GM21423 (cell line): ENCODE results near the gene CNPPD1.

ENCODE experiments used
- ATAC-seq: cut with Tn5 transposase; IDR thresholded peaks from one replicate; pipeline ENCODE4 v1.9.1; 2021; ENCODE audit warnings: mild to moderate bottlenecking, moderate library complexity; ENCODE audit not compliant: unreplicated experiment

The CNPPD1 gene

DNA sequence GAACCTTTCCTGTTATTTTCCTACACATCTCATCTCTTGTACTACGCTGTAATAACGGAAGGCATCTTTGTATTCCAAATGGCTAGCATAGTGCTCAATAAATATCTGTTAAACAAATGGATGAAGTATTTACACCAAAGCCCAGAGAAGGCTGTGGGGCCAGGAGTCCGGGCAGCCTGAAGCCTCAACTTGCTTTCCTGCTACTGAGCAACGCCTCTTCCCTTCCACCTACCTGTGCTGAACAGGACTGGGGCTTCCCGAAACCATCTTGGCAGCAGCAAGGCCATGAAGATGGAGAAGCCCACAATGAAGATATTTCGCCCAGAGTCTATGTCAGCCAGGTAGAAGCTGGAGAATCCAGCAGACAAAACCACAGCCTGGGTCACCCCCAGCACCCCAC, 13.6 kb downstream of the CNPPD1 start:
- ATAC-seq: no peak

GRCh38 chr2:219161097-219161496, 15.6 kb downstream of the CNPPD1 start:
- ATAC-seq: no peak

- ATAC-seq: peak; percentile 84
Observed at GRCh38 chr2:219160186-219161017, 16.3 kb downstream of the CNPPD1 start, which contains the start of gene NHEJ1. Gene NHEJ1, minus strand, starts transcription at chr2:219160815. Its CDS starts 2,453 bp downstream, at chr2:219158362.

GRCh38 chr2:219159771-219160185, 16.9 kb downstream of the CNPPD1 start:
- no peak for ATAC-seq

DNA sequence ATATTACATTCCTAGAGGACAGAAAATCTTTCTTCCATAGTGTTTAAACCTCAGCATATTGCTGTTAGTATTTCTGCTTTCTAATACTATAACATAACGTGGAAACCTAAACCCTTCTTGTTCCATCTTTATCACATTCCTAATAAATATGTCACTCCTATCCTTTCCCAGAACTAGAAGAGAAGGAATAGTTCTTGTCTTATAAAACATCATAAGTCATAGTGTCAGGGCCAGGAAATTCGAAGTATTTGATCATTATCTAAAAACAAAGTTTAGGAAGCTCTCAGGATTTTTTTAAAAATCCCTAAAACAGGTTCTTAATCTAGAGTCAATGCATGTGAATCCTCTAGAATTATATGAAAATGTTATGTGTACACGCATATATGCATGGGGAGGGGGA, 18.1 kb downstream of the CNPPD1 start:
- no peak for ATAC-seq

DNA sequence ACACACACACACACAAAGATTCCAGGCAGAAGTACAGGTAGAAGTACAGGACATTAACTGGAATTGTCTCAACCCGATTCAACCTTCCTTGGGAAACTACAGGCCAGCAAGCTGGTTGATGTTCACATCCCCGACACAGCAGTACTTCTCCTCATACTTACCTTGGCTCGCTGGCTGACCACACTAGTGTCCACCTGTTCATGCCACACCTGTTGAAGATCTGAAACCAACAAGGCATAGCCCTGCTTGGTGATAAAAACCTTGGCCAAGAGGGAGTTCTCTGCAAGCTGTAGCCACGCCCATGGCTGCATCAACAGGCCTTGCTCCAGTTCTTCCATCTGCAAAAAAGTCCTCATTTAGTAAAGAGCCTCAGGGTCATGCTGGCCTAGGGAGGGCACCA, 18.7 kb downstream of the CNPPD1 start:
- no peak for ATAC-seq

GRCh38 chr2:219157396-219157795, 19.3 kb downstream of the CNPPD1 start:
- no peak for ATAC-seq

- no peak for ATAC-seq
Observed at GRCh38 chr2:219155054-219155644, 21.6 kb downstream of the CNPPD1 start.

DNA sequence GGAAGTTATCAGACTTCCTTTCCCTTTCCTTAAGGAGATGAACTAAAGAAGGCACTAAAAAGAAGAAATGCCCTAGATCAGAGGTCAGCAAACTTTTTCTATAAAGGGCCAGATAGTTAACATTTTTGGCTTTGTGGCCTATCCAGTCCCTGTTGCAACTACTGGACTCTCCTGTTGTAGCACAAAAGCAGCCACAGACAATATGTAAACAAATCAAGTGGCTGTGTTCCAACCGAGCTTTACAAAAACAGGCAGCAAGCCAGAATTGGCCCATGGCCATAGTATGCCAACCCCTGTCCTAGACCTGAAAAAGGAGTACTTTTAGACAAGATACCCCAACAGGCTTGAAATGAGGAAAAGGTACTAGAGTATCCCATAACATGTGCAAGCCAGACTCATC, 27.1 kb downstream of the CNPPD1 start:
- no peak for ATAC-seq

GRCh38 chr2:219142329-219142728, 34.4 kb downstream of the CNPPD1 start:
- ATAC-seq: no peak

DNA sequence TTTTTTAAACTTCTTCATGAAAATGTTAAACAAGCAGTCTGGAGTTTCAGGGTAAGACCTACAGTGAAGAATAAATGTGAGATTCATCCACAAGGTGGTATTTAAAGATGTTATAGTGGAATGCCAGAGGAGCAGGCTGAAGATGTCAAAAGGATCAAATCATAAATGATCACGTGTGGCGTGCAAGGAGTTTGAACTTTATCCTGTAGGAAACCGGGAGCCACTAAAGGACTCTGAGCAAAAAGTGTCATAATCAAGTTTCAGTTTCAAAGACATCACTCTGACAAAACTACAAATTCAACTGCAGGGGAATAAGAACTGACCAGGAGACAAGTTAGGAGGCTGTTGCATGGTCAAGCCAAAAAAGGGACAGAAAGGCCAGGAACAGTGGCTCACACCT, 36.0 kb downstream of the CNPPD1 start:
- no peak for ATAC-seq

DNA sequence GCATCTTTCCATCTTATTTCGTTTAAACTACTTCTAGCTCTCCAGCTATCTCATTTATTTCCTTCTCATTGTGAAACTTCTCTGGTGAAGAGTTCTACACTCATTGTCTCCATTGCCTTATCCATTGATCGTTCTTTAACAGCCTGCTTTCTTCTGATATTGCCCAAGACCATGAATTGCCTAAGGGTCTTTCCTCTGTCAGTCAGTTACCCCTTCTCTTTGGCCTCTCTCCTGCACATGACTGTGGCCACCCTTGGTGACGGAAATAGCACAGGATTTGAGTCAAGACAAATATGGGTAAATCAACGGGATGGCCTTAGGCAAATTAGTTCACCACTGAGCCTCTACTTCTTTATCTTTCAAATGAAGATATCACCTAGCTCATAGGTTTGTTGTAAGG, 42.7 kb downstream of the CNPPD1 start:
- ATAC-seq: no peak

- no peak for ATAC-seq
Observed at GRCh38 chr2:219131744-219132143, 45.0 kb downstream of the CNPPD1 start.

DNA sequence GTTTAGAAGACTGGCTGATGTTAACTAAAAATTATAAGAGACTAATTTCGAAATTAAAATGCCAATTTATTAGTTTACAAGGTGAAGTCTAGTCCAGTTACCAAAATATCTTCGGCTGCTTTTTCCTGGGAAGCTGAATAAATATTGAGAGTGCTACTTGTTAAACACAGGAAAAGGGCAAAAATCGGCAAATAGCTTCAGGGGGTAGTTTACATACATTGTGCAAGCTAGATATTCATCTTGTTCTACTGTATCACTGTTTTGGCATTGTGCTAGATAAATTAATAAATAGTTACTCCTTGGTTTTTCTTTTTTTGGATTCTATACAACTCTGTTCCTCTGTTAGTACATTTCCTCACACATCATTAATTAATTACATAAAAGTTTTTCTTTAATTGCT, 45.4 kb downstream of the CNPPD1 start:
- no peak for ATAC-seq

- ATAC-seq: no peak
Observed at GRCh38 chr2:219129589-219129988, 47.1 kb downstream of the CNPPD1 start.

DNA sequence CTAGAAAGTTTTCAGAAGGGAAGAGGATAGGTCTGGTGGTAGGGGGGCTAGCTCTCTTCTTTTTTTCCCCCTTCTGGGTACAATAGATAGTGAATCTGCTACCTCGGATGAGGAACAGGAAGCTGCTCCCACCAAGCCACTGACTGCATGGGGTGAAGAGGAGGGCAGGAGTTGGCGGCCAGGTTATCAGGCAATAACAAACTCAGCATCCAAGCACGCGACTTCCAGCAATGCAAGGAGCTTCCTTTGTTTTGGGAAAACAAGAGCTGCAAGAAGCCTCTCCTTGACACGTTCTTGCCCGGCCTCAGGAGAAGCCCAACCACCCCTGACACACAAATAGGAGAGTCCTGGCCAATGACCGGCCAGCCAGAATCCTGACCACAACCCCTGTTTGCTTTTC, 48.3 kb downstream of the CNPPD1 start:
- no peak for ATAC-seq

DNA sequence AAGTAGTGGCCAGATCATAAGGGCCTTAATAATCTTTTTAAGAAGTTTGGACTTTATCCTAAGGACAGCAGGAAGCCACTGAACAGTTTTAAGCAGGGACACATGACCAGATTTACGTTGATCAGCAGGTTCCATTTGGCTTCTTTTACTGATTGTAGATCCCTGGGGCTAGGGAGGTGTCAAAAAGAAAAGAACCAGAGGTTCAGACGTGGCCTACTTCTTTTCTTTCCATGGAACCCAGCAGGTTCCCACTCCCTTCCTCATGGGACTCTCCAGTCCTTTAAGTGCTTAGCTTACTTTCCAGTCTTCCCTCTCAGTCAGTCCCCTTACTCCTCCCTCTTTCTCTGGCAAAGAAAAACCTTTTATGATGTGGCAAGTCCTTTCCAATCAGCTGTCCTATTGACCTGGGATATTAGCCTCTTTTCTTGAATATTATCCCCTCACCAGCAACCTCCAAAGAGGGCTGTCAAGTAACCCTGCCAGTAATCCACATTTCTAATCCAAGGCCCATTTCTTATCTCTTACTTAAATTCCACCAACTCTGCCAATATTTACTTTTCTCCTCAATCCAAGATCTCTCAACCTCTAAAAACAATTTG, 49.6 kb downstream of the CNPPD1 start:
- ATAC-seq: no peak

DNA sequence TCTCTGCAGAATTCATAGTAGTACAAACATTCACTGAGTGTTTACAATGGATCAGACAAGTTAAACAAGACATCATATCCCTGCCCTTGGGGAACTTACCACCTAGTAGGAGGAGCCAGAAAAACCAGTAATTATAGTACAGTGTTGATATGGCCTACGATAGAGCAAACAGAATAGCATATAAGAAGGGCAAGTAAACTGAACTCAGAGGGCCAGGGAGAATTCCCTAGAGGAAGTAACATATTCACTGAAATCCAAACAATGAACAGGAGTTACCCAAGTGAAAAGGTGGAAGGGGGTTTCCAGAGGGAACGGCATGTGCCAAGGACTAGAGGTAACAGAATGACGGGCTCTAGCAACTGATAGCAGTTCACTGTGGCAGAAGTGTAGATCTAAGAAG, 50.2 kb downstream of the CNPPD1 start:
- no peak for ATAC-seq

DNA sequence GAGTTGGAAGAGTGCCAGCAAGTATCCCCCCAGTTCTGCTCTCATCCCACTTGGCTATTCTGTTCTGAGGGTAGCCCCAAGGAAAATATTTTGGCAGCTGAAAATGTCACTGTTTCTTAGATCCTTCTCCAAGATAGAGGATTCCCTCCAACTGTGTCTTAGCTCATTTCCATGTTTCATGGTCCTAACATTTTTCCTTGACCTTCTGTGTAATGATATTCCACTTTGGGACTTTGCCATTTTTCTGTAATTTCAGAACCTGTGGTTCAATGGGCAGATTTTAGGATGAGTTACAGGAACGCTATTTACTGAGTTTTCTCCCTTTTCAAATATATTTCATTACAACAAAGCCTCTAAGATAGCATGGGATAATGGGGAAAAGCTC, 50.8 kb downstream of the CNPPD1 start:
- no peak for ATAC-seq

DNA sequence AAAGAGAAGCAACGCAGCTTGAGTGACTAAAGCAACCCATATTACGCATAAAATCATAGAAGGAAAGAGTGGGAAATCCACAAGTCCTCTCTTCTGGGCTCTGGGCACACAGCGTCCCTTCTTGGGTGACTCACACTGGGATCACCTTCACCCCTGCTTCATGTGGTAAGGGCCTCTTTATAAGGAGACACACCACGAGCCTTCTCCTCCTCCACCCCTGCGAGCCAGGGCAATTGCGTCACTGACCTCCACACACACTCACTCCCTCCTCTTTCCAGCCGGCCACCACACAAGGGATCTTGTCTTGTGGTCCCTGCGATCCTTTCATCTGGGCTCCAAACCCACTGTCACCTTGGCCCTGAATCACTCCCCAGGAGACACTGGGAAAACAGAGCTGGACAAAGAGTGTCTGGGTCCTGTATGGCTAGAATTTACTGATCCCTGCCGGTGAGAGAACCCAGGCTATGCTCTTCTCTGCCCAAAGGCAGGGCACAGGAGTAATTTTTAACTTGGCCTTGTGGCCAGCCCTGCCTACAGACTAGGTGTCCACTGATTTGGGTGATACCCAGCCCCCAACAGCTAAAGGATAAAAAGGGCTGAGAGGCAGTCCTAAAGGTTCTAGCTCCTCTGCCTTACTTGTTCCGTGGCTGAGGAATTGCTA, 51.4 kb downstream of the CNPPD1 start:
- ATAC-seq: no peak

DNA sequence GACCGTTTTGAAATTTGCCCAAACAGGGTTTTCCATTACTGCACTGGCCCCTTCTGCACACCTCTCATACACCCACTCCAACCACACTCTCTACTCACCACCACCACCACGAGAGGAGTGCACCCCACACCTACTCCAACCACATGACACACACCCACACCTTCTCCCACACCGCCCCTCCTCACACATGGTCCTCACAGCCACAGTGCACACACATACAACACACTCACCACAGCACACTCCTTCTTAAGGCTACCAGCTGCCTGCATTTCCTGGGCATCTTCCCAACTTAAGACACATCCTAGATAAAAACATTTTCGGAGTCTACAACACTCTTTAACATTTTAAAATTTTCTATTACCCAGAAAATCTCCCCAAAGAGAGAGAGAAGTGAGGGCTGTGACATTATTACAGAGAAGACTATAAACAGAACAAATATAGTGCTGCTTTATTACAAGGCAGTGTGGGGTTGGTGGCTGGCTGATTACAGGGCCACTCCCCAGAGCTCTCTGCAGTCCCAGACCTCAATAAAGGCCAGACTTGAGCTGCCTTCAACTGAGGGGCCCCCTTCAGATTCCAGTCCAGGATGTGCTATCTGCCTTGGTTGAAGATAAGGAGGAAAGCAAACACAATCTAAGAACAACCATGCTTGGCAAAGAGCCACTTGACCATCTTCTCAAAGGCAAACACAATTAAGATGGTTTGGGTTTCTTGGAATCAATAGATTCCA, 52.2 kb downstream of the CNPPD1 start:
- no peak for ATAC-seq
